PC-9 (cell line): ENCODE results near the gene NOC3L. TPM values are rescaled to one million over a fixed set of nuclear protein-coding genes. Genes with fewer than 3 reads are reported as not detected.
A peak's percentile ranks its signal among the peaks of the same experiment; 100 is the strongest.

Experiments used
- BruUV-seq: library from RNA; stranded (reverse); fragments of 400-500 nt; replicated peaks from 2 replicates; lab custom pipeline; 2021; lab: Mats Ljungman, UMichigan
- CTCF ChIA-PET: fragments of 300-600 bp; sonication (Branson Sonifier 250); formaldehyde crosslinking; loops from one replicate; lab custom pipeline; 2022; ENCODE audit warnings: antibody characterized with exemption; lab: Charles Lee
- POLR2A ChIA-PET: fragments of 300-600 bp; sonication (Branson Sonifier 250); formaldehyde crosslinking; loops from one replicate; lab custom pipeline; 2022; ENCODE audit warnings: antibody characterized with exemption; ENCODE audit not compliant: unreplicated experiment; lab: Charles Lee
- DNase-seq, 2 experiments: peaks; one replicate each; pipeline versions ENCODE4 v3.0.0 to v3.0.0-alpha.2; 2015 to 2022; ENCODE audit warnings: mixed read lengths in 1 of 2
- H2AFZ ChIP-seq: fragments of 200-600 bp; sonication (generic); 2 replicates; pipeline ENCODE4 v1.8.1; 2017; ENCODE audit warnings: antibody characterized with exemption
- H3F3A ChIP-seq: fragments of 200-600 bp; sonication (generic); 2 replicates; pipeline ENCODE4 v1.8.1; 2017; ENCODE audit warnings: antibody characterized with exemption, mild to moderate bottlenecking, low read depth; ENCODE audit not compliant: insufficient read depth
- H3K27ac ChIP-seq: fragments of 200-600 bp; sonication (generic); 2 replicates; pipeline ENCODE4 v1.6.1; 2016; ENCODE audit warnings: mixed run types
- H3K27me3 ChIP-seq: fragments of 200-600 bp; sonication (generic); 2 replicates; pipeline ENCODE4 v1.6.1; 2016; ENCODE audit warnings: low read depth, mixed run types; ENCODE audit not compliant: insufficient read depth
- H3K36me3 ChIP-seq: fragments of 200-600 bp; sonication (generic); 2 replicates; pipeline ENCODE4 v1.6.1; 2016; ENCODE audit warnings: low read depth, mixed run types
- H3K4me1 ChIP-seq: fragments of 200-600 bp; sonication (generic); replicated peaks from 2 replicates; pipeline ENCODE4 v1.6.1; 2016; ENCODE audit warnings: mixed run types; ENCODE audit not compliant: insufficient read depth
- H3K4me2 ChIP-seq: fragments of 200-600 bp; sonication (generic); 2 replicates; pipeline ENCODE4 v1.6.1; 2017; ENCODE audit warnings: mixed run types
- H3K4me3 ChIP-seq: fragments of 200-600 bp; sonication (generic); 2 replicates; pipeline ENCODE4 v1.6.1; 2016; ENCODE audit warnings: mixed run types
- H3K79me2 ChIP-seq: fragments of 200-600 bp; sonication (generic); 2 replicates; pipeline ENCODE4 v1.6.1; 2017; ENCODE audit warnings: low read depth, mixed run types
- H3K9me2 ChIP-seq: fragments of 200-600 bp; sonication (generic); 2 replicates; pipeline ENCODE4 v1.8.1; 2017; ENCODE audit warnings: mild to moderate bottlenecking; ENCODE audit not compliant: insufficient read depth
- H3K9me3 ChIP-seq: fragments of 200-600 bp; sonication (generic); 2 replicates; pipeline ENCODE4 v1.8.1; 2016; ENCODE audit warnings: low read depth; ENCODE audit not compliant: insufficient read depth
- H4K20me1 ChIP-seq: fragments of 200-600 bp; sonication (generic); 2 replicates; pipeline ENCODE4 v1.8.1; 2017; ENCODE audit not compliant: insufficient read depth
- CTCF ChIP-seq: fragments of 200-600 bp; sonication (generic); conservative IDR thresholded peaks from 2 replicates; pipeline ENCODE4 v1.6.1; 2017; ENCODE audit warnings: mixed run types, antibody characterized with exemption, mild to moderate bottlenecking, moderate library complexity
- EZH2 ChIP-seq: fragments of 200-600 bp; sonication (generic); IDR thresholded peaks from 2 replicates; pipeline ENCODE4 v1.8.0; 2017; ENCODE audit warnings: antibody characterized with exemption, low read depth
- intact Hi-C: fragments of 100-400 bp; cut with micrococcal nuclease; formaldehyde crosslinking; loops from one replicate; pipeline ENCODE4 v1.10.0; 2022; ENCODE audit not compliant: unreplicated experiment
- total RNA-seq: library from RNA; stranded (reverse); gene quantifications from 2 replicates; pipeline ENCODE4 v1.2.3, GENCODE V29; 2021

NOC3L gene
- total RNA-seq, 1 experiment from 2014 or later, result 17.7 TPM

GRCh38 chr10:94405406-94405805, 42.7 kb upstream of the NOC3L start:
- no TSS peak for BruUV-seq
- H3K9me2 ChIP-seq, result no peaks in the 10 kb centered on the region
- peak overlapping the region; percentile 65; the same call in 1 of the 2 replicates for H3K4me2 ChIP-seq
- DNase-seq, result no peak
- peaks cover 35% of the 10 kb centered on the region for H3K79me2 ChIP-seq
- H3K27me3 ChIP-seq, result no peaks in the 10 kb centered on the region
- no peaks in the 10 kb centered on the region for H3K9me3 ChIP-seq
- POLR2A ChIA-PET, result no interaction called here
- H2AFZ ChIP-seq, result no peak overlapping the region
- H3K27ac ChIP-seq, result no peak overlapping the region
- intact Hi-C loops, result no loop called here
- no peaks in the 10 kb centered on the region for H3K36me3 ChIP-seq
- peaks cover 10% of the 10 kb centered on the region; the same call in 1 of the 2 replicates for H3K4me1 ChIP-seq
- CTCF ChIA-PET, result interaction anchor here (0.8 kb wide), 1 partner anchor 39 kb away, joined by 3 read pairs; no protein-coding TSS in a partner anchor
- H4K20me1 ChIP-seq, result no peaks in the 10 kb centered on the region
- 0 out of 2 replicates have a peak, but pooled peaks cover 6% of the 10 kb centered on the region for H3F3A ChIP-seq
- no peak overlapping the region for H3K4me3 ChIP-seq
- TF ChIP-seq CTCF, result no peak
- no peak for TF ChIP-seq EZH2

GRCh38 chr10:94403380-94404213, 40.9 kb upstream of the NOC3L start:
- Histone ChIP-seq H3K9me3 (no peaks in the 10 kb centered on the region), H3K27me3 (no peaks in the 10 kb centered on the region), H3K9me2 (no peaks in the 10 kb centered on the region), H3K4me3 (peak overlapping the region; percentile 76), H3K4me1 (peaks cover 10% of the 10 kb centered on the region; the same call in 1 of the 2 replicates), H3K79me2 (peaks cover 35% of the 10 kb centered on the region), H4K20me1 (no peaks in the 10 kb centered on the region), H3K4me2 (peak overlapping the region; percentile 65), H2AFZ (peak overlapping the region; percentile 85), H3F3A (peaks cover 8% of the 10 kb centered on the region; the same call in 1 of the 2 replicates), H3K36me3 (no peaks in the 10 kb centered on the region), H3K27ac (peak overlapping the region; percentile 56; the same call in 1 of the 2 replicates)
- POLR2A ChIA-PET, result interaction anchor here (0.5 to 0.7 kb wide), 7 partner anchors 11 to 945 kb away, joined by 3 to 10 read pairs (median 4); partner anchors contain the start of gene NOC3L
- BruUV-seq, result no TSS peak
- TF ChIP-seq EZH2, result no peak
- no peak for TF ChIP-seq CTCF
- CTCF ChIA-PET, result interaction anchor here (0.6 to 1.5 kb wide), 3 partner anchors 18 to 42 kb away, joined by 3 to 9 read pairs (median 4); no protein-coding TSS in a partner anchor
- DNase-seq, result peak; percentile 60 to 74
- intact Hi-C loops, result loop anchor here (2.0 kb wide), 1 partner anchor 361 kb away; no protein-coding TSS in a partner anchor

- Histone ChIP-seq H3K79me2 (peaks cover 33% of the 10 kb centered on the region), H3K4me1 (peaks cover 16% of the 10 kb centered on the region; the same call in 1 of the 2 replicates), H3K36me3 (no peaks in the 10 kb centered on the region), H3K27me3 (no peaks in the 10 kb centered on the region), H3K4me2 (peak overlapping the region; percentile 65), H2AFZ (peak overlapping the region; percentile 85), H3K27ac (peak overlapping the region; percentile 56), H3K9me3 (no peaks in the 10 kb centered on the region), H3K4me3 (peak overlapping the region; percentile 76), H3K9me2 (no peaks in the 10 kb centered on the region), H4K20me1 (no peaks in the 10 kb centered on the region), H3F3A (peaks cover 15% of the 10 kb centered on the region)
- intact Hi-C loops, result loop anchor here (1.0 to 2.0 kb wide), 2 partner anchors 40 to 360 kb away; no protein-coding TSS in a partner anchor
- no peak for TF ChIP-seq EZH2
- no peak for TF ChIP-seq CTCF
- BruUV-seq, result TSS peak; percentile 19
- CTCF ChIA-PET, result interaction anchor here (1.5 kb wide), 1 partner anchor 41 kb away, joined by 9 read pairs; no protein-coding TSS in a partner anchor
- POLR2A ChIA-PET, result interaction anchor here (0.6 kb wide), 1 partner anchor 39 kb away, joined by 8 read pairs; no protein-coding TSS in a partner anchor
- DNase-seq, result no peak
Observed at GRCh38 chr10:94402843-94403379, 40.2 kb upstream of the NOC3L start.
